Tibial artery (tissue), 4 donors: ENCODE results near the gene DLEC1.

Source experiments
- DNase-seq, 2 donors: peaks; one replicate each; pipeline ENCODE4 v3.0.0-alpha.2; 2019
- H3K27ac ChIP-seq, 2 donors: fragments of 200-600 bp; sonication (generic) in 1 of 2; 1 replicate in 1 of 2; 2 replicates in 1 of 2; pipeline ENCODE4 v1.5.1; 2018 to 2019; ENCODE audit warnings: mild to moderate bottlenecking in 1 of 2
- H3K27me3 ChIP-seq, 2 donors: fragments of 200-600 bp; sonication (generic) in 1 of 2; one replicate each; pipeline versions ENCODE4 v1.5.1 to v1.6.0; 2016 to 2019
- H3K36me3 ChIP-seq, 3 donors: fragments of 200-600 bp; sonication (generic) in 2 of 3; one replicate each; pipeline ENCODE4 v1.5.1; 2016 to 2019; ENCODE audit warnings: mild to moderate bottlenecking in 2 of 3
- H3K4me1 ChIP-seq, 4 donors: fragments of 200-600 bp; sonication (generic) in 2 of 4; 1 replicate in 3 of 4; 2 replicates in 1 of 4; pipeline ENCODE4 v1.5.1; 2016 to 2019
- H3K4me3 ChIP-seq, 2 donors: fragments of 200-600 bp; sonication (generic) in 1 of 2; 1 replicate in 1 of 2; 2 replicates in 1 of 2; pipeline ENCODE4 v1.5.1; 2018 to 2019; ENCODE audit warnings: mild to moderate bottlenecking in 2 of 2
- H3K9me3 ChIP-seq, 3 donors: fragments of 200-600 bp; sonication (generic) in 1 of 3; one replicate each; pipeline ENCODE4 v1.5.1; 2016 to 2019
- intact Hi-C: fragments of 100-400 bp; cut with DNase I; formaldehyde crosslinking; loops from one replicate; pipeline ENCODE4 v1.15.0; 2023; ENCODE audit warnings: low total_unique reads
- TF ChIP-seq, protein P1 (sequence below), 2 experiments: fragments of 200-600 bp in 1 of 2; fragments of 450-650 bp in 1 of 2; IDR thresholded peaks; one replicate each; pipeline ENCODE4 v1.5.1; 2017 to 2019; ENCODE audit warnings: antibody characterized with exemption in 2 of 2, mild to moderate bottlenecking in 1 of 2, moderate library complexity in 1 of 2

The DLEC1 gene, protein sequence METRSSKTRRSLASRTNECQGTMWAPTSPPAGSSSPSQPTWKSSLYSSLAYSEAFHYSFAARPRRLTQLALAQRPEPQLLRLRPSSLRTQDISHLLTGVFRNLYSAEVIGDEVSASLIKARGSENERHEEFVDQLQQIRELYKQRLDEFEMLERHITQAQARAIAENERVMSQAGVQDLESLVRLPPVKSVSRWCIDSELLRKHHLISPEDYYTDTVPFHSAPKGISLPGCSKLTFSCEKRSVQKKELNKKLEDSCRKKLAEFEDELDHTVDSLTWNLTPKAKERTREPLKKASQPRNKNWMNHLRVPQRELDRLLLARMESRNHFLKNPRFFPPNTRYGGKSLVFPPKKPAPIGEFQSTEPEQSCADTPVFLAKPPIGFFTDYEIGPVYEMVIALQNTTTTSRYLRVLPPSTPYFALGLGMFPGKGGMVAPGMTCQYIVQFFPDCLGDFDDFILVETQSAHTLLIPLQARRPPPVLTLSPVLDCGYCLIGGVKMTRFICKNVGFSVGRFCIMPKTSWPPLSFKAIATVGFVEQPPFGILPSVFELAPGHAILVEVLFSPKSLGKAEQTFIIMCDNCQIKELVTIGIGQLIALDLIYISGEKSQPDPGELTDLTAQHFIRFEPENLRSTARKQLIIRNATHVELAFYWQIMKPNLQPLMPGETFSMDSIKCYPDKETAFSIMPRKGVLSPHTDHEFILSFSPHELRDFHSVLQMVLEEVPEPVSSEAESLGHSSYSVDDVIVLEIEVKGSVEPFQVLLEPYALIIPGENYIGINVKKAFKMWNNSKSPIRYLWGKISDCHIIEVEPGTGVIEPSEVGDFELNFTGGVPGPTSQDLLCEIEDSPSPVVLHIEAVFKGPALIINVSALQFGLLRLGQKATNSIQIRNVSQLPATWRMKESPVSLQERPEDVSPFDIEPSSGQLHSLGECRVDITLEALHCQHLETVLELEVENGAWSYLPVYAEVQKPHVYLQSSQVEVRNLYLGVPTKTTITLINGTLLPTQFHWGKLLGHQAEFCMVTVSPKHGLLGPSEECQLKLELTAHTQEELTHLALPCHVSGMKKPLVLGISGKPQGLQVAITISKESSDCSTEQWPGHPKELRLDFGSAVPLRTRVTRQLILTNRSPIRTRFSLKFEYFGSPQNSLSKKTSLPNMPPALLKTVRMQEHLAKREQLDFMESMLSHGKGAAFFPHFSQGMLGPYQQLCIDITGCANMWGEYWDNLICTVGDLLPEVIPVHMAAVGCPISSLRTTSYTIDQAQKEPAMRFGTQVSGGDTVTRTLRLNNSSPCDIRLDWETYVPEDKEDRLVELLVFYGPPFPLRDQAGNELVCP (N-terminal part only)

DNA sequence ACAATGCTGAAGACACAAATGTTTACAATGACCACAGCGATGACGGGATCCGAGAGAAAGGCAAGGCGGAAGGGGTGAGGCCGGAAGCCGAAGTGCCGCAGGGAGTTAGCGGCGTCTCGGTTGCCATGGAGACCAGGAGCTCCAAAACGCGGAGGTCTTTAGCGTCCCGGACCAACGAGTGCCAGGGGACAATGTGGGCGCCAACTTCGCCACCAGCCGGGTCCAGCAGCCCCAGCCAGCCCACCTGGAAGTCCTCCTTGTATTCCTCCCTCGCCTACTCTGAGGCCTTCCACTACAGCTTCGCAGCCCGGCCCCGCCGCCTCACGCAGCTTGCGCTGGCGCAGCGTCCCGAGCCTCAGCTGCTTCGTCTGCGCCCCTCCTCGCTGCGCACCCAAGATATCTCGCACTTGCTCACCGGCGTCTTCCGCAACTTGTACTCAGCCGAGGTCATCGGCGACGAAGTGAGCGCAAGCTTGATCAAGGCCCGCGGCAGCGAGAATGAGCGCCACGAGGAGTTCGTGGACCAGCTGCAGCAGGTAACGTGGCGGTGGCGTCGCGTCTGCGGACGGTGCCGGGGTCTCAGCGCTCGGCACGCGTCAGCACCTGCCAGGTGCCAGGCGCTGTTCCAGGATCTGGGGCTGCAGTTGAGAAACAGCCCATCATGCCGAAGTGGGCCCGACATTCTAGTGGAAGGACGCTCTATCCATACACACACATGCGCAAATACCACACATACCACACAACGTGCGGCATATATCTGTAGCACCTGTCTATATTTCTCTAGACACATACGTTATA, at the start of gene DLEC1:
Gene DLEC1 (plus strand): TSS at position 108 of the 798 bp plus-strand sequence. CDS start 18 bp downstream, at position 126.
- no peaks in the 10 kb centered on the region for H3K9me3 ChIP-seq
- H3K27ac ChIP-seq, result peak within 1 kb of the TSS; percentile 2 to 11

DNA sequence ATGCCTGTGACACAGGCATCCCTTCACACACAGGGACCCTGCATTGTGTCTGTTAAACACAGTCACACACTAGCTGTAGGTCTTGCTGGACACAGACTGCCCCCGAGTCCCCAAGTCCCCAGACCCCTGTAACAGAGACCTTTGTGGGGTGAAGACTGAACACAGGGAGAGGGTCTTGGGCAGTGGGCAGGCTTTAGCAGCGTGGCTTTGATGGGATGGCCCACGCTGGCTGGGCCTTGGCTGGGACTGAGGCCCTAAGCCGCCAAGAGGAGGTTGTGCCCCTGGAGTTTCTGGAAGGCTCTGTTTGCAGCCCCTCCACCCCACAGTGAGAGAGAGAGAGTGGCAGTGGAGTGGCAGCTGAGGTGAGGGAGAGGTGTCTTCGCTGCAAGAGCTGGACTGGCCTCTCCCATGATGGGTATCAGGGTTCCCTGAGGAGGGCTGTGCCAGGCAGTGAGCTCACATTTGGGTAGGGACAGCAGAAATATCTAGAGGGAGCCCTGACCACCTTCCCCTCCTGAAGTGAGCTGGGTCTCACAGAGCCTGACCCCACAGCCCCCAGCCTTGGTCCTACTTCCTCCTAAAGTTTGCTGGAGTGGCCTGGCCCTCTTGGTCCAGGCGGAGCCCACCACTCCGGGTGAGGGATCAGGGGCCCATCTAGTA, 49.1 kb upstream of the DLEC1 start:
- TF ChIP-seq, protein P1, sequence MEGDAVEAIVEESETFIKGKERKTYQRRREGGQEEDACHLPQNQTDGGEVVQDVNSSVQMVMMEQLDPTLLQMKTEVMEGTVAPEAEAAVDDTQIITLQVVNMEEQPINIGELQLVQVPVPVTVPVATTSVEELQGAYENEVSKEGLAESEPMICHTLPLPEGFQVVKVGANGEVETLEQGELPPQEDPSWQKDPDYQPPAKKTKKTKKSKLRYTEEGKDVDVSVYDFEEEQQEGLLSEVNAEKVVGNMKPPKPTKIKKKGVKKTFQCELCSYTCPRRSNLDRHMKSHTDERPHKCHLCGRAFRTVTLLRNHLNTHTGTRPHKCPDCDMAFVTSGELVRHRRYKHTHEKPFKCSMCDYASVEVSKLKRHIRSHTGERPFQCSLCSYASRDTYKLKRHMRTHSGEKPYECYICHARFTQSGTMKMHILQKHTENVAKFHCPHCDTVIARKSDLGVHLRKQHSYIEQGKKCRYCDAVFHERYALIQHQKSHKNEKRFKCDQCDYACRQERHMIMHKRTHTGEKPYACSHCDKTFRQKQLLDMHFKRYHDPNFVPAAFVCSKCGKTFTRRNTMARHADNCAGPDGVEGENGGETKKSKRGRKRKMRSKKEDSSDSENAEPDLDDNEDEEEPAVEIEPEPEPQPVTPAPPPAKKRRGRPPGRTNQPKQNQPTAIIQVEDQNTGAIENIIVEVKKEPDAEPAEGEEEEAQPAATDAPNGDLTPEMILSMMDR (IDR thresholded peaks at IDR 0.05), result no peak
- no peaks in the 10 kb centered on the region for H3K27me3 ChIP-seq
- no peaks in the 10 kb centered on the region for H3K9me3 ChIP-seq
- H3K4me3 ChIP-seq, result no peak overlapping the region
- H3K36me3 ChIP-seq, result peaks cover 0 to 1% (median 0%) of the 10 kb centered on the region in 3 donors
- intact Hi-C loops, result no loop called here
- H3K4me1 ChIP-seq, result peaks cover 0 to 17% (median 6%) of the 10 kb centered on the region in 4 donors
- H3K27ac ChIP-seq, result no peak overlapping the region
- DNase-seq, result peak in 1 of 2 donors; percentile 60

More for the DNA sequence above, at the start of gene DLEC1:
- H3K27me3 ChIP-seq, result no peaks in the 10 kb centered on the region
- peak within 1 kb of the TSS; percentile 47 to 55 for H3K4me3 ChIP-seq
- DNase-seq, result peak; percentile 56 to 77
- H3K4me1 ChIP-seq, result peaks cover 0 to 14% (median 10%) of the 10 kb centered on the region in 4 donors
- H3K36me3 ChIP-seq, result no peaks in the 10 kb centered on the region
- TF ChIP-seq, protein P1 (IDR thresholded peaks at IDR 0.05), result no peak
- intact Hi-C loops, result loop anchor here (5.0 to 10.0 kb wide), 3 partner anchors 37 to 126 kb away; partner anchors contain the start of genes ACAA1, MYD88 and OXSR1

DNA sequence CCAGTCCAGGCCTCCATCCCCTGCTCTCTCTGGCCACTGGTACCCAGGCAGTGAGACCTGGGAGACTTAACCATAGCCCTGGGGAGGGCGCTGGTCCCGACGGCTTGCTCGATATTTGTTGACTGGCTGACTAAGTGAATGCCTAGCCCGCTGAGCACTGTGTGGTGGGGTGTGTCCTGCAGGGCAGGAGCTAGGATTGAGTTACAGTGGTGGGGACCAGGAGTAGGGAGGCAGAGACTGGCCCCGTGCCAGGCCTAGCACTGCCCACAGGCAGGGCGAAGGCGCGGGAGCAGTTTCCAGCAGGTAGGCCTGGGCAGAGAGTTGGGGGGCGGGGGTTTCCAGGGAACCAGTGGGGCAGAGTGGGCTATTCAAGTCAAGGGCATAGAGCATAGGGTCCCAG, 48.5 kb upstream of the DLEC1 start, which contains the start of gene VILL:
Gene VILL (plus strand): TSS at position 260 of the 400 bp plus-strand sequence. CDS start 2,887 bp downstream, outside the sequence.
- Histone ChIP-seq H3K27me3 (no peaks in the 10 kb centered on the region), H3K4me3 (no peak within 1 kb of the TSS), H3K9me3 (no peaks in the 10 kb centered on the region), H3K36me3 (no peaks in the 10 kb centered on the region), H3K4me1 (peaks cover 0 to 17% (median 6%) of the 10 kb centered on the region in 4 donors), H3K27ac (no peak within 1 kb of the TSS)
- TF ChIP-seq, protein P1 (IDR thresholded peaks at IDR 0.05), result no peak
- intact Hi-C loops, result no loop called here
- DNase-seq, result peak in 1 of 2 donors; percentile 65

DNA sequence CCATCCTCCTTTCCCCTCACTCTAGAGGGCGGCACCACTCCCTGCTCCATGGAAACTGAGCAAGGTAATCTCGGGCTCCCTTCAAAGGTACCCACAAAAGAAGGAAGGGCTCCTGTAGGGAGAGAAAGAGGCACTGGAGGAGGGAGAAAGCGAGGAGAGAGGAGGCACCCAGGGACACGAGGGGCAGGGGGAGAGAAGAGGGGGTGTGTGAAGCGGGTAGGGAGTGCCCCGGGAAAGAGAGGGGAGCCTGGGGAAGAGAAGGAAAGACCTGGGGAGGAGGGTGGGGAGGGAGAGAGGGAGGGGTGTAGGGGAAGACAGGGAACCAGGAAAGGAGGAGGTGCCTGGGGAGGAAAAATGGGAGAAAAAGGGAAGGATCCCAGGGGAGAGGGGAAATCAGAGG, 47.9 kb upstream of the DLEC1 start:
- Histone ChIP-seq H3K36me3 (no peaks in the 10 kb centered on the region), H3K4me1 (peaks cover 0 to 17% (median 6%) of the 10 kb centered on the region in 4 donors), H3K9me3 (no peaks in the 10 kb centered on the region), H3K27ac (no peak overlapping the region), H3K4me3 (no peak overlapping the region), H3K27me3 (no peaks in the 10 kb centered on the region)
- intact Hi-C loops, result no loop called here
- DNase-seq, result peak in 1 of 2 donors; percentile 37
- TF ChIP-seq, protein P1 (IDR thresholded peaks at IDR 0.05), result no peak
